ENCODE results near the gene RNF40. TPM values are rescaled to one million over a fixed set of nuclear protein-coding genes. Genes with fewer than 3 reads are reported as not detected.

RNF40 gene
- total and polyA plus RNA-seq, 2 of the 8 experiments (the other 6 are each of a cell fraction or from before 2014, with no cell fraction given): 38.5 to 68.7 TPM

DNA sequence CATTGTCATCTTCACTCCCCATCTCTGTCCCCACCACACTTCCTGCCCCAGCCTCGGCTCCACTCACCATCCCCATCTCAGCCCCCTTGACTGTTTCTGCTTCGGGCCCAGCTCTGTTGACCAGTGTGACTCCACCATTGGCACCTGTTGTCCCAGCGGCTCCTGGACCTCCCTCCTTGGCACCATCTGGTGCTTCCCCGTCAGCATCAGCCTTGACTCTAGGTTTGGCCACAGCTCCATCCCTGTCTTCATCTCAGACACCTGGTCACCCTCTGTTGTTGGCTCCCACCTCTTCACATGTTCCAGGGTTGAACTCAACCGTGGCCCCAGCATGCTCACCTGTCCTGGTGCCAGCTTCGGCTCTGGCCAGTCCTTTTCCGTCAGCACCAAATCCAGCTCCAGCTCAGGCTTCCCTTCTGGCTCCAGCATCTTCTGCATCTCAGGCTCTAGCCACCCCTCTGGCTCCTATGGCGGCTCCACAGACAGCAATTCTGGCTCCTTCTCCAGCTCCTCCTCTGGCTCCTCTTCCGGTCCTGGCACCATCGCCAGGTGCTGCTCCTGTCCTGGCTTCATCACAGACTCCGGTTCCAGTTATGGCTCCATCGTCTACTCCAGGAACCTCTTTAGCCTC, 38.3 kb upstream of the RNF40 start:
- CTCF ChIA-PET (ENCODE audit: partially characterized antibody): interaction anchor here (1.1 to 2.1 kb wide), 2 partner anchors 13 to 55 kb away, joined by 4 to 8 read pairs; no protein-coding TSS in a partner anchor
- H2BK15ac ChIP-seq (ENCODE audit: low read length): no peak overlapping the region
- H3K27me3 ChIP-seq (replicated peaks in 1 of 4; ENCODE audit: control insufficient read depth in 3 of 4, extremely low read depth in 1 of 4, insufficient read depth in 3 of 4, low read length in 3 of 4): no peaks in the 10 kb centered on the region
- H3K23ac ChIP-seq (ENCODE audit: insufficient read length): no peak overlapping the region
- H2AFZ ChIP-seq (ENCODE audit: low read length): no peak overlapping the region
- no peak overlapping the region for H3K4me3 ChIP-seq (ENCODE audit: extremely low read depth in 1 of 4, insufficient read depth in 2 of 4, low read depth in 3 of 4, low read length in 4 of 4)
- no peak overlapping the region for H3K4ac ChIP-seq (replicated peaks; ENCODE audit: insufficient read length, low read depth, low read length)
- H4K8ac ChIP-seq (ENCODE audit: extremely low read depth, insufficient read depth, low read length): peak overlapping the region; percentile 35; the same call in 1 of the 2 replicates
- H2BK5ac ChIP-seq (ENCODE audit: low read depth, low read length): no peak overlapping the region
- no peak overlapping the region for H2BK120ac ChIP-seq (replicated peaks; ENCODE audit: low read depth, low read length)
- H3K4me2 ChIP-seq (ENCODE audit: insufficient read depth in 1 of 2, low read depth in 2 of 2, low read length in 2 of 2): no peak overlapping the region
- no peak overlapping the region for H3K56ac ChIP-seq (replicated peaks; ENCODE audit: insufficient read length, low read depth, low read length)
- POLR2A ChIA-PET (ENCODE audit: partially characterized antibody): interaction anchor here (1.1 to 6.8 kb wide), 9 partner anchors 9 to 54 kb away, joined by 3 to 80 read pairs (median 9); partner anchors contain the start of gene SRCAP
- no peak overlapping the region for H4K91ac ChIP-seq (replicated peaks; ENCODE audit: insufficient read length, low read length)
- peaks cover 35 to 63% (median 58%) of the 10 kb centered on the region in 4 experiments for H3K36me3 ChIP-seq (ENCODE audit: control insufficient read depth in 2 of 4, insufficient read depth in 4 of 4, low read length in 3 of 4)
- no peak overlapping the region for H3K14ac ChIP-seq (ENCODE audit: insufficient read length)
- WGBS, 2 experiments (ENCODE audit: extremely low coverage in 1 of 2, insufficient coverage in 1 of 2, insufficient read length in 1 of 2, insufficient replicate concordance in 2 of 2, low coverage in 1 of 2, low lambda C conversion rate in 2 of 2, missing lambda C conversion rate in 1 of 2): 95% methylated on average over 12 of the region's 12 CpGs; no CpG with 5 or more reads in 1 of the 2 experiments
- no peaks in the 10 kb centered on the region for H3K9me3 ChIP-seq (ENCODE audit: insufficient read depth in 2 of 2, low read depth in 1 of 2, low read length in 1 of 2)
- no peak overlapping the region for H4K5ac ChIP-seq (ENCODE audit: insufficient read length, low read depth, low read length)
- H3K4me1 ChIP-seq (replicated peaks in 1 of 4; ENCODE audit: control insufficient read depth in 3 of 4, insufficient read depth in 4 of 4, low read length in 3 of 4): peaks cover 0 to 3% (median 3%) of the 10 kb centered on the region in 4 experiments; a peak in 2 of 7 replicates
- no peaks in the 10 kb centered on the region for H3K23me2 ChIP-seq (ENCODE audit: low read depth, low read length)
- no peak overlapping the region for H3K9ac ChIP-seq (replicated peaks in 1 of 4; ENCODE audit: extremely low read depth in 1 of 4, low read depth in 3 of 4, low read length in 3 of 4)
- no peak overlapping the region for H3K27ac ChIP-seq (ENCODE audit: low read depth, low read length)
- no peak overlapping the region for H2BK12ac ChIP-seq (ENCODE audit: low read depth, low read length)
- DNase-seq (ENCODE audit: low read depth in 1 of 2, low spot score in 2 of 2) (no peak), FAIRE-seq (no peak)
- peaks cover 6% of the 10 kb centered on the region; the same call in 1 of the 2 replicates for H3K79me1 ChIP-seq (ENCODE audit: low read depth, low read length)
- no peaks in the 10 kb centered on the region; a peak in 1 of 4 replicates for H3K79me2 ChIP-seq (ENCODE audit: control insufficient read depth in 1 of 2, insufficient read depth in 2 of 2, low read length in 2 of 2)
- no peak overlapping the region for H2BK20ac ChIP-seq (ENCODE audit: low read length)
- no peak overlapping the region for H3K18ac ChIP-seq (ENCODE audit: extremely low read depth, low read length)
- H2AK5ac ChIP-seq (ENCODE audit: low read depth, low read length): no peak overlapping the region
- H4K20me1 ChIP-seq (replicated peaks in 1 of 2; ENCODE audit: control insufficient read depth in 1 of 2, insufficient read depth in 2 of 2, low read length in 2 of 2): peaks cover 8 to 30% of the 10 kb centered on the region in 2 experiments
- TF ChIP-seq, protein P1, sequence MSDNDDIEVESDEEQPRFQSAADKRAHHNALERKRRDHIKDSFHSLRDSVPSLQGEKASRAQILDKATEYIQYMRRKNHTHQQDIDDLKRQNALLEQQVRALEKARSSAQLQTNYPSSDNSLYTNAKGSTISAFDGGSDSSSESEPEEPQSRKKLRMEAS (IDR thresholded peaks at IDR 0.05): no peak
- no peak for TF ChIP-seq RXRA (IDR thresholded peaks at IDR 0.05; ENCODE audit: insufficient read depth, low read depth, low read length)
- TF ChIP-seq MAFK (IDR thresholded peaks at IDR 0.05; ENCODE audit: low read depth, low read length): no peak
- TF ChIP-seq TAF7 (optimal IDR thresholded peaks at IDR 0.05; ENCODE audit: borderline replicate concordance, low read depth, low read length): no peak
- TF ChIP-seq KDM5A (IDR thresholded peaks at IDR 0.05; ENCODE audit: low read length): no peak
- no peak for TF ChIP-seq SUZ12 (IDR thresholded peaks at IDR 0.05; ENCODE audit: low read length)
- no peak for TF ChIP-seq SIN3A (conservative IDR thresholded peaks at IDR 0.05 in 1 of 2, IDR thresholded peaks at IDR 0.05 in 1 of 2; ENCODE audit: low read depth in 1 of 2, low read length in 2 of 2)
- TF ChIP-seq RNF2 (IDR thresholded peaks at IDR 0.05; ENCODE audit: borderline replicate concordance, low read depth, low read length, missing control alignments, poor library complexity, severe bottlenecking): no peak
- TF ChIP-seq JUN (IDR thresholded peaks at IDR 0.05; ENCODE audit: low read depth, low read length): no peak
- TF ChIP-seq KDM4A (IDR thresholded peaks at IDR 0.05; ENCODE audit: low read depth, low read length, severe bottlenecking): no peak
- TF ChIP-seq SRF (IDR thresholded peaks at IDR 0.05; ENCODE audit: low read depth, low read length): no peak

Data from H1 (cell line).